Fibroblast of mammary gland (primary cell): ENCODE results near the gene KIAA1586.
A peak's percentile ranks its signal among the peaks of the same experiment; 100 is the strongest.
"Not testable (repeated sequence)": the region's sequence is repeated elsewhere in the genome, so short reads cannot be mapped to it uniquely, and the experiment has no call there.

Experiments used
- DNase-seq: peaks from one replicate; pipeline ENCODE4 v3.0.0-alpha.2; 2010; ENCODE audit warnings: low read depth
- H3K4me3 ChIP-seq: 2 replicates; pipeline ENCODE4 v1.5.1; 2011; ENCODE audit warnings: low read depth, mild to moderate bottlenecking, low read length, moderate library complexity; ENCODE audit not compliant: control insufficient read depth
- TF ChIP-seq, protein P1 (sequence below): conservative IDR thresholded peaks from 2 replicates; pipeline ENCODE4 v1.5.1; 2011; ENCODE audit warnings: low read depth, low read length, inconsistent platforms; ENCODE audit not compliant: control insufficient read depth, insufficient read depth

The KIAA1586 gene, protein sequence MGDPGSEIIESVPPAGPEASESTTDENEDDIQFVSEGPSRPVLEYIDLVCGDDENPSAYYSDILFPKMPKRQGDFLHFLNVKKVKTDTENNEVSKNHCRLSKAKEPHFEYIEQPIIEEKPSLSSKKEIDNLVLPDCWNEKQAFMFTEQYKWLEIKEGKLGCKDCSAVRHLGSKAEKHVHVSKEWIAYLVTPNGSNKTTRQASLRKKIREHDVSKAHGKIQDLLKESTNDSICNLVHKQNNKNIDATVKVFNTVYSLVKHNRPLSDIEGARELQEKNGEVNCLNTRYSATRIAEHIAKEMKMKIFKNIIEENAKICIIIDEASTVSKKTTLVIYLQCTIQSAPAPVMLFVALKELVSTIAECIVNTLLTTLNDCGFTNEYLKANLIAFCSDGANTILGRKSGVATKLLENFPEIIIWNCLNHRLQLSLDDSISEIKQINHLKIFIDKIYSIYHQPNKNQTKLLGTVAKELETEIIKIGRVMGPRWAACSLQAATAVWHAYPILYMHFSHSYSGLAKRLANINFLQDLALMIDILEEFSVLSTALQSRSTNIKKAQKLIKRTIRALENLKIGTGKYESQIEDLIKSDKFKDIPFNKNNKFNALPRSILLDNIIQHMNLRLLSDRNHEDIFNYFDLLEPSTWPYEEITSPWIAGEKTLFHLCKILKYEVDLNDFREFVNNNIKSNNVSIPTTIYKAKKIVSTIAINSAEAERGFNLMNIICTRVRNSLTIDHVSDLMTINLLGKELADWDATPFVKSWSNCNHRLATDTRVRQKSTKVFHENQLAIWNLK

DNA sequence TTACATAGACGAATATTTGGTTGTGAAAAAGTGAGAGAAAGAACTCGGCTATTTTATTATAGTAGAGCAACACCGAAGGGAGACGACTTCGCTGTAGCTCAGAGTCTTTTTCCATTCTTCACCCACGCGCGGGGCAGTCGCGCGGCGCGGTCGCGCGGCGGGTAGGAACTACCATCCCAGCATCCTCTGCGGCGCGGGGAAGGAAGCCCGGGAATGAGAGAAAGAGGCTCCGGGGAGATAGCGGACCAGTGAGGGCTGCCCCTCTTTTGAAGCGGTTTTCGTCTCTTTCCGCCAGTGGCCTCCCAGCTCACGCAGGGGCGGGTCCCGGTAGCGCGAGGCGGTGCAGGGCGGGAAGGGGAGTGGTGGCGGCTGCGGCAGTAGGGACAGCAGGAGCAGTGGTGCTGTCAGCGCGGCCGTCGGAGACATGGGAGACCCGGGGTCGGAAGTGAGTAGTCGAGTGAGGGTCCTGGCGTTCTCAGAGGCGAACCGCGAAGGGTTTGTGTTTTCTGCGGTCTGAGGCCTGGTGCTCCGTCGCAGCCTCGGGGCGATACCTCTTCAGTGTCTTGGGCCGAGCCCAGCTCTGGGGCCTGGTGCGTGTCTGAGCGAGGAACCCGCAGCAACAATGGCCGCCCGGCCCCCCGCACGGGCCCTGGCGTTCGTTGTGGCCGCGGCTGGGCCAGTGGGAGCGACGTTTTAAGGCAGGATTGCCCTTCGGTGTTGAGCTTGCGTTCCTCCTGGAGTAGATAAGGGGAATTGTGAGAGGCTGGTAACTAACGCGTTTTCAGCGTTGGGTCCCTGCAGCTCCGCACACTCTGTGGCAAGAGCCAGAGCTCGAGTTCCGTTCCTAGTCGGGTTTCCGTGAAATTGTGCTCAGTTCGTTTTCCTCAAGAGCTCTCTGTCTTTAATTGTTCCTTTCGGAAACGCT is at the start of gene KIAA1586:
TSS of gene KIAA1586 (plus strand) at position 362 of the 925 bp plus-strand sequence. CDS start at position 425, 63 bp downstream.
- H3K4me3 ChIP-seq, result peak within 1 kb of the TSS; percentile 63
- DNase-seq, result peak; percentile 84

DNA sequence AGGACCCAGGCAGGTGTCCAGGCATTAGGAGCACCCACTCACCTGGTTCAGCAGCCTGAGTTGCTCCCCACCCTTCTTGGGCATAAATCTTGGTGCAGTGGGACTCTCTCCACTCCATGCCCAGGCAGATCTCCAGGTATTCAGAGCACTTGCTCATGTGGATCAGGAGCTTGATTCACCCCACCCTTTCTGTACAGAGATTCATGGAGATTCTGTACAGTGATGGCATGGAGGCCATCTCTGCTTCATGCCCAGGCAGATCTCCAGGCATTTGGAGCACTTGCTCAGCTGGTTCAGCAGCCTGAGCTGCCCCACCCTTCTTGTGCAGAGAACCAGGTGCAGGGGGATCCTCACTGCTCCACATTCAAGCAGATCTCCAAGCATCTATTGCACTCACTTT is 47.4 kb upstream of the KIAA1586 start:
- no peak for DNase-seq
- TF ChIP-seq, protein P1, sequence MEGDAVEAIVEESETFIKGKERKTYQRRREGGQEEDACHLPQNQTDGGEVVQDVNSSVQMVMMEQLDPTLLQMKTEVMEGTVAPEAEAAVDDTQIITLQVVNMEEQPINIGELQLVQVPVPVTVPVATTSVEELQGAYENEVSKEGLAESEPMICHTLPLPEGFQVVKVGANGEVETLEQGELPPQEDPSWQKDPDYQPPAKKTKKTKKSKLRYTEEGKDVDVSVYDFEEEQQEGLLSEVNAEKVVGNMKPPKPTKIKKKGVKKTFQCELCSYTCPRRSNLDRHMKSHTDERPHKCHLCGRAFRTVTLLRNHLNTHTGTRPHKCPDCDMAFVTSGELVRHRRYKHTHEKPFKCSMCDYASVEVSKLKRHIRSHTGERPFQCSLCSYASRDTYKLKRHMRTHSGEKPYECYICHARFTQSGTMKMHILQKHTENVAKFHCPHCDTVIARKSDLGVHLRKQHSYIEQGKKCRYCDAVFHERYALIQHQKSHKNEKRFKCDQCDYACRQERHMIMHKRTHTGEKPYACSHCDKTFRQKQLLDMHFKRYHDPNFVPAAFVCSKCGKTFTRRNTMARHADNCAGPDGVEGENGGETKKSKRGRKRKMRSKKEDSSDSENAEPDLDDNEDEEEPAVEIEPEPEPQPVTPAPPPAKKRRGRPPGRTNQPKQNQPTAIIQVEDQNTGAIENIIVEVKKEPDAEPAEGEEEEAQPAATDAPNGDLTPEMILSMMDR, result no peak
- H3K4me3 ChIP-seq, result no peak overlapping the region

DNA sequence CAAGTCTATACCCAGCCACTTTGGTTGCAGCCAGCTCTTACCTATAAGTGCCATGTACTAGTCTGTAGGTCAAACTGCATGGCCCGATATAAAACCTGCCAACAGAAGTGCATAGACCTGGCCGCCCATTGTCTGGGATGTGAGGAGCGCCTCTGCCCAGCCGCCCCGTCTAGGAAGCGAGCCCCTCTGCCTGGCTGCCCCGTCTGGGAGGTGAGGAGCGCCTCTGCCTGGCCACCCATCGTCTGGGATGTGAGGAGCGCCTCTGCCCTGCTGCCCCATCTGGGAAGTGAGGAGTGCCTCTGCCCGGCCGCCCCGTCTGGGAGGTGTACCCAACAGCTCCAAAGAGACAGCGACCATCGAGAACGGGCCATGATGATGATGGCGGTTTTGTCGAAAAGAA is 46.7 kb upstream of the KIAA1586 start:
- not testable (repeated sequence) for DNase-seq

DNA sequence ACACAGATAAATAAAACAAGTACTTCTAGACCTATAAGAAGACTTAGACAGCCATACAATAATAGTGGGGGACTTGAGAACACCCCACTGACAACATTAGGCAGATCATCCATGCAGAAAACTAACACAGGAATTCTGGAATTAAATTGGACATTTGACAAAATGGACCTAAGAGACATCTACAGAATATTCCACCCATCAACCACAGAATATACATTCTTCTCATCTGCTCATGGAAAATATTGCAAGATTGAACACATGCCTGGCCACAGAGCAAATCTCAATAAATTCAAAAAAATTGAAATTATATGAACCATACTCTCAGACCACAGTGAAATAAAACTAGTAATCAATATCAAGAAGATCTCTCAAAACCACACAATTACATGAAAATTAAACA is 44.3 kb upstream of the KIAA1586 start:
- TF ChIP-seq, protein P1, result no peak
- no peak overlapping the region for H3K4me3 ChIP-seq
- DNase-seq, result no peak

More for the DNA sequence above, 46.7 kb upstream of the KIAA1586 start:
- not testable (repeated sequence) for H3K4me3 ChIP-seq

GRCh38 chr6:57004292-57004691 is 42.2 kb upstream of the KIAA1586 start:
- DNase-seq, result no peak
- no peak overlapping the region for H3K4me3 ChIP-seq
- TF ChIP-seq, protein P1, result no peak

DNA sequence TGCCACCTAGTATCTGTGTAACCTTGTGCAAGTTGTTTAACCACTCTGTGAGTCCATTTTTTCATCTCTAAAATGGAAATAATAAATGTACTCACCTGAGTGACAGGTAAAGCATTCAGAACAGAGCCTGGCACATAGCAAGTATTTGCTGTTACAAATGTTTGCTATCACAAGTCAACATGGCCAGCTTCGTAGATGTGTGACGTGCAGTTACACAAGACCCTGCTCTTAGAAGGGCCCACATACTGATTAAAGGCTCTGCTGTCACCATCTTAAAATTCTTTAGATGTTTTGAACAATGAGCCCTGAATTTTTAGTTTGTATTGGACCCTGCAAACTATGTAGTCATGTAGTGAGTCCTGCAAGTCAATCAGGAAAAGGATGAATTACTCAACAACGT is 40.4 kb upstream of the KIAA1586 start:
- TF ChIP-seq, protein P1, result no peak
- H3K4me3 ChIP-seq, result no peak overlapping the region
- no peak for DNase-seq

- not testable (repeated sequence) for DNase-seq, H3K4me3 ChIP-seq
Observed at GRCh38 chr6:57008069-57008468, 38.4 kb upstream of the KIAA1586 start.
